ENCODE data around the gene RPS24. TPM values are rescaled to one million over a fixed set of nuclear protein-coding genes. Genes with fewer than 3 reads are reported as not detected.

Gene RPS24
- total and polyA plus RNA-seq, 4 donors = 314 to 1,104 (median 812) TPM

DNA sequence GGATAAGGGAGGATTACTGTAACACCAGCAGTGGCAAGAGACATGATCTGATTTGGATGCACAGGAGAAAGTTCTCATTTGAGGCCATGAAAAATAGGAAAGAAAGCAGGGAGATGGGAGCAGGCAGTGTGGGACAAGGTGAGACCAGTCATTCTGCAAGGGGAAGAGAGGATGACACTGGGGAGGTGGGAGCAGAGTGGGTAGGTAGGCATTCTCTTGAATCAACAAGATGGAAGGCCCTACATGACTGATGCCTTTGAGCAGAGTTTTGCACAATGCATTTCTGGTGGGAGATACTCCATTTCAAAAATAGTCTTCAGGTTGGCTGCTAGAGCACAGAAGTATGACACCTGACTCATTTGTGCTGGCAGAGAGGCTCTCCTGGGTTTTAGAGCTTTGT is 10.5 kb downstream of the RPS24 start:
- no peak overlapping the region for H3K27ac ChIP-seq (ENCODE audit: low read depth in 1 of 2, low read length in 2 of 2)
- no peaks in the 10 kb centered on the region for H3K9me3 ChIP-seq (ENCODE audit: control insufficient read depth in 4 of 4, low read length in 3 of 4)
- no peak overlapping the region for H3K4me3 ChIP-seq (ENCODE audit: low read depth in 1 of 3, low read length in 3 of 3)
- peaks cover 0 to 2% (median 0%) of the 10 kb centered on the region in 4 donors for H3K4me1 ChIP-seq (ENCODE audit: control insufficient read depth in 4 of 4, insufficient read depth in 4 of 4, low read length in 3 of 4)
- H3K9ac ChIP-seq (ENCODE audit: low read depth in 1 of 2, low read length in 2 of 2) = no peak overlapping the region
- DNase-seq (ENCODE audit: low spot score) = no peak
- H3K36me3 ChIP-seq (ENCODE audit: control insufficient read depth in 4 of 4, insufficient read depth in 3 of 4, low read depth in 1 of 4, low read length in 3 of 4) = peaks cover 8 to 36% (median 26%) of the 10 kb centered on the region in 4 donors
- TF ChIP-seq, protein P1, sequence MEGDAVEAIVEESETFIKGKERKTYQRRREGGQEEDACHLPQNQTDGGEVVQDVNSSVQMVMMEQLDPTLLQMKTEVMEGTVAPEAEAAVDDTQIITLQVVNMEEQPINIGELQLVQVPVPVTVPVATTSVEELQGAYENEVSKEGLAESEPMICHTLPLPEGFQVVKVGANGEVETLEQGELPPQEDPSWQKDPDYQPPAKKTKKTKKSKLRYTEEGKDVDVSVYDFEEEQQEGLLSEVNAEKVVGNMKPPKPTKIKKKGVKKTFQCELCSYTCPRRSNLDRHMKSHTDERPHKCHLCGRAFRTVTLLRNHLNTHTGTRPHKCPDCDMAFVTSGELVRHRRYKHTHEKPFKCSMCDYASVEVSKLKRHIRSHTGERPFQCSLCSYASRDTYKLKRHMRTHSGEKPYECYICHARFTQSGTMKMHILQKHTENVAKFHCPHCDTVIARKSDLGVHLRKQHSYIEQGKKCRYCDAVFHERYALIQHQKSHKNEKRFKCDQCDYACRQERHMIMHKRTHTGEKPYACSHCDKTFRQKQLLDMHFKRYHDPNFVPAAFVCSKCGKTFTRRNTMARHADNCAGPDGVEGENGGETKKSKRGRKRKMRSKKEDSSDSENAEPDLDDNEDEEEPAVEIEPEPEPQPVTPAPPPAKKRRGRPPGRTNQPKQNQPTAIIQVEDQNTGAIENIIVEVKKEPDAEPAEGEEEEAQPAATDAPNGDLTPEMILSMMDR (IDR thresholded peaks at IDR 0.05; ENCODE audit: low read depth, low read length, missing input control) = no peak
- TF ChIP-seq, protein P2, sequence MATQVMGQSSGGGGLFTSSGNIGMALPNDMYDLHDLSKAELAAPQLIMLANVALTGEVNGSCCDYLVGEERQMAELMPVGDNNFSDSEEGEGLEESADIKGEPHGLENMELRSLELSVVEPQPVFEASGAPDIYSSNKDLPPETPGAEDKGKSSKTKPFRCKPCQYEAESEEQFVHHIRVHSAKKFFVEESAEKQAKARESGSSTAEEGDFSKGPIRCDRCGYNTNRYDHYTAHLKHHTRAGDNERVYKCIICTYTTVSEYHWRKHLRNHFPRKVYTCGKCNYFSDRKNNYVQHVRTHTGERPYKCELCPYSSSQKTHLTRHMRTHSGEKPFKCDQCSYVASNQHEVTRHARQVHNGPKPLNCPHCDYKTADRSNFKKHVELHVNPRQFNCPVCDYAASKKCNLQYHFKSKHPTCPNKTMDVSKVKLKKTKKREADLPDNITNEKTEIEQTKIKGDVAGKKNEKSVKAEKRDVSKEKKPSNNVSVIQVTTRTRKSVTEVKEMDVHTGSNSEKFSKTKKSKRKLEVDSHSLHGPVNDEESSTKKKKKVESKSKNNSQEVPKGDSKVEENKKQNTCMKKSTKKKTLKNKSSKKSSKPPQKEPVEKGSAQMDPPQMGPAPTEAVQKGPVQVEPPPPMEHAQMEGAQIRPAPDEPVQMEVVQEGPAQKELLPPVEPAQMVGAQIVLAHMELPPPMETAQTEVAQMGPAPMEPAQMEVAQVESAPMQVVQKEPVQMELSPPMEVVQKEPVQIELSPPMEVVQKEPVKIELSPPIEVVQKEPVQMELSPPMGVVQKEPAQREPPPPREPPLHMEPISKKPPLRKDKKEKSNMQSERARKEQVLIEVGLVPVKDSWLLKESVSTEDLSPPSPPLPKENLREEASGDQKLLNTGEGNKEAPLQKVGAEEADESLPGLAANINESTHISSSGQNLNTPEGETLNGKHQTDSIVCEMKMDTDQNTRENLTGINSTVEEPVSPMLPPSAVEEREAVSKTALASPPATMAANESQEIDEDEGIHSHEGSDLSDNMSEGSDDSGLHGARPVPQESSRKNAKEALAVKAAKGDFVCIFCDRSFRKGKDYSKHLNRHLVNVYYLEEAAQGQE (IDR thresholded peaks at IDR 0.05) = no peak
- no peaks in the 10 kb centered on the region for H3K27me3 ChIP-seq (ENCODE audit: control insufficient read depth in 4 of 4, insufficient read depth in 4 of 4, low read length in 3 of 4)

DNA sequence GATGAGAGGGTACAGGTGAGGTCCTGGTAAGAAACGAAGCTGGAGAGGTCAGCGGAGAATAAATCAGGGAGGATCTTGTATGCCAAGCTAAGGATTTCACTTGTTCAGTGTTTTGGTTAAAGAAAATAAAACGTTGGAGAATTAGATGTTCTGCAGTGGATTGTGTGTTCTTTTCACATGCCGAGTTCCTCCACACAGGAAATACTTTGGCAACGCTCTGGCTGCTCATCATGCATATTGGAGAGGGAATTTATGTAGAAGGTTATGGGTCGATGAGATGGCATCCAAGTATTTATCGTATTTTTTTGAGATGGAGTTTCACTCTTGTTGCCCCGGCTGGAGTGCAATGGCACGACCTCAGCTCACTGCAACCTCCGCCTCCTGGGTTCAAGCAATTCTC is 11.0 kb downstream of the RPS24 start:
- Histone ChIP-seq H3K9me3 (ENCODE audit: control insufficient read depth in 4 of 4, low read length in 3 of 4) (no peaks in the 10 kb centered on the region), H3K4me3 (ENCODE audit: low read depth in 1 of 3, low read length in 3 of 3) (no peak overlapping the region), H3K4me1 (ENCODE audit: control insufficient read depth in 4 of 4, insufficient read depth in 4 of 4, low read length in 3 of 4) (peaks cover 0 to 2% (median 0%) of the 10 kb centered on the region in 4 donors), H3K27ac (ENCODE audit: low read depth in 1 of 2, low read length in 2 of 2) (no peak overlapping the region), H3K9ac (ENCODE audit: low read depth in 1 of 2, low read length in 2 of 2) (no peak overlapping the region), H3K36me3 (ENCODE audit: control insufficient read depth in 4 of 4, insufficient read depth in 3 of 4, low read depth in 1 of 4, low read length in 3 of 4) (peaks cover 6 to 31% (median 21%) of the 10 kb centered on the region in 4 donors), H3K27me3 (ENCODE audit: control insufficient read depth in 4 of 4, insufficient read depth in 4 of 4, low read length in 3 of 4) (no peaks in the 10 kb centered on the region)
- no peak for DNase-seq (ENCODE audit: low spot score)
- WGBS = 70% methylated on average over 10 of the region's 10 CpGs
- TF ChIP-seq JUND (IDR thresholded peaks at IDR 0.05) (no peak), EGR1 (IDR thresholded peaks at IDR 0.05; ENCODE audit: low read depth in 2 of 2) (no peak), RAD21 (IDR thresholded peaks at IDR 0.05) (no peak), HNF4G (IDR thresholded peaks at IDR 0.05) (no peak), FOXA2 (IDR thresholded peaks at IDR 0.05) (no peak), TAF1 (conservative IDR thresholded peaks at IDR 0.05) (no peak)
- TF ChIP-seq, protein P2 (IDR thresholded peaks at IDR 0.05) = no peak

DNA sequence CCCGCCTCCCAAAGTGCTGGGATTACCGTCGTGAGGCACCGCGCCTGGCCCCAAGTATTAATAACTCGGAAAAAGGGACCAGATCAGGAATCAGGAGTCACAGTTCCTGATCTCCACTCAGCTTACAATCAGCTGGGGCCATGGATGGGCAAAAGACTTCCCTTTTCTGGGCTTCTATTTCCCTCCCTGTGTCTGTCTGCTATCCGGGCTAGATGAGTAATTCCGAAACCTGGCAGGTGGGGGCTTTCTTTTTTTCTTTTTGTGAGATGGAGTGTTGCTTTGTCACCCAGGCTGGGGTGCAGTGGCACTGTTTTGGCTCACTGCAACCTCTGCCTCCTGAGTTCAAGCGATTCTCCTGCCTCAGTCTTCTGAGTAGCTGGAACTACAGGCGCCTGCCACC is 11.6 kb downstream of the RPS24 start:
- TF ChIP-seq, protein P3, sequence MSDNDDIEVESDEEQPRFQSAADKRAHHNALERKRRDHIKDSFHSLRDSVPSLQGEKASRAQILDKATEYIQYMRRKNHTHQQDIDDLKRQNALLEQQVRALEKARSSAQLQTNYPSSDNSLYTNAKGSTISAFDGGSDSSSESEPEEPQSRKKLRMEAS (IDR thresholded peaks at IDR 0.05) = no peak
- TF ChIP-seq JUND (IDR thresholded peaks at IDR 0.05) (no peak), HNF4G (IDR thresholded peaks at IDR 0.05) (no peak), YY1 (IDR thresholded peaks at IDR 0.05) (no peak), FOXA1 (IDR thresholded peaks at IDR 0.05) (no peak), SP1 (IDR thresholded peaks at IDR 0.05) (no peak), TAF1 (conservative IDR thresholded peaks at IDR 0.05) (no peak)
- no peaks in the 10 kb centered on the region for H3K27me3 ChIP-seq (ENCODE audit: control insufficient read depth in 4 of 4, insufficient read depth in 4 of 4, low read length in 3 of 4)
- H3K36me3 ChIP-seq (ENCODE audit: control insufficient read depth in 4 of 4, insufficient read depth in 3 of 4, low read depth in 1 of 4, low read length in 3 of 4) = peaks cover 5 to 25% (median 19%) of the 10 kb centered on the region in 4 donors
- H3K27ac ChIP-seq (ENCODE audit: low read depth in 1 of 2, low read length in 2 of 2) = no peak overlapping the region
- 78% methylated on average over 10 of the region's 10 CpGs for WGBS
- no peaks in the 10 kb centered on the region for H3K9me3 ChIP-seq (ENCODE audit: control insufficient read depth in 4 of 4, low read length in 3 of 4)
- H3K4me1 ChIP-seq (ENCODE audit: control insufficient read depth in 4 of 4, insufficient read depth in 4 of 4, low read length in 3 of 4) = peaks cover 0 to 2% (median 0%) of the 10 kb centered on the region in 4 donors
- no peak for DNase-seq (ENCODE audit: low spot score)
- no peak overlapping the region for H3K9ac ChIP-seq (ENCODE audit: low read depth in 1 of 2, low read length in 2 of 2)
- H3K4me3 ChIP-seq (ENCODE audit: low read depth in 1 of 3, low read length in 3 of 3) = no peak overlapping the region
